ENCODE data around the gene SRCAP. TPM values are rescaled to one million over a fixed set of nuclear protein-coding genes. Genes with fewer than 3 reads are reported as not detected.
A peak's percentile ranks its signal among the peaks of the same experiment; 100 is the strongest.
"Not testable (repeated sequence)": the region's sequence is repeated elsewhere in the genome, so short reads cannot be mapped to it uniquely, and the experiment has no call there.

SRCAP gene
- total RNA-seq, 1 experiment from 2014 or later: 57.4 TPM

DNA sequence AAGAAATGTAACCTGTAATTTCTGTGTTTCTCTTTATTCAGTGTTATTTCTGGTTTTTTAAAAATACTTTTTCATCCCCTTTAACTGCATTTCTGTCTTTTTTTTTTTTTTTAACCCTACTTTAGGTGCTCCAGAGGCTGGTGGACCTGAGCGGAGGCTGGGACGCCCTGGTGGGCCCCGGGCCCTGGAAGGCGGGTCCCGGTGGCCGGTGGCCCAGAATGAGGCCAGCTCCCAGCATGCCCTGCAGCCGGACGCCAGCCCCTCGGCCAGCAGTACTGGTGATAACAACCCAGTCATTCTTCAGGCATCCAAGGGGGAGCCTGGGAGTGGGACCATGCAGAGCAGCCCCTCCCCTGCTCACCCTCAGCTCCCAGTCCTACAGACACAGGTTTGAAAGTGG, 1.5 kb downstream of the SRCAP start:
- Mint-ChIP-seq H3K36me3 (ENCODE audit: insufficient read depth, unreplicated experiment) (peaks cover 75% of the 10 kb centered on the region), H3K27me3 (ENCODE audit: insufficient read depth, unreplicated experiment) (no peaks in the 10 kb centered on the region), H3K4me1 (ENCODE audit: low read depth, unreplicated experiment) (no peaks in the 10 kb centered on the region), H3K4me3 (ENCODE audit: unreplicated experiment) (peak overlapping the region; percentile 95), H3K9me3 (ENCODE audit: unreplicated experiment) (no peaks in the 10 kb centered on the region), H3K27ac (ENCODE audit: unreplicated experiment) (no peak overlapping the region)
- no peak overlapping the region for H3K4me3 ChIP-seq (ENCODE audit: low read depth, low read length)
- no peak for DNase-seq
- no peaks in the 10 kb centered on the region for H3K27me3 ChIP-seq (replicated peaks; ENCODE audit: control insufficient read depth, insufficient read depth, low read length)
- peaks cover 3% of the 10 kb centered on the region for H3K36me3 ChIP-seq (ENCODE audit: control insufficient read depth, insufficient read depth, low read length)
- ChIA-PET CTCF (no interaction called here), POLR2A (no interaction called here)
- TF ChIP-seq, protein P1, sequence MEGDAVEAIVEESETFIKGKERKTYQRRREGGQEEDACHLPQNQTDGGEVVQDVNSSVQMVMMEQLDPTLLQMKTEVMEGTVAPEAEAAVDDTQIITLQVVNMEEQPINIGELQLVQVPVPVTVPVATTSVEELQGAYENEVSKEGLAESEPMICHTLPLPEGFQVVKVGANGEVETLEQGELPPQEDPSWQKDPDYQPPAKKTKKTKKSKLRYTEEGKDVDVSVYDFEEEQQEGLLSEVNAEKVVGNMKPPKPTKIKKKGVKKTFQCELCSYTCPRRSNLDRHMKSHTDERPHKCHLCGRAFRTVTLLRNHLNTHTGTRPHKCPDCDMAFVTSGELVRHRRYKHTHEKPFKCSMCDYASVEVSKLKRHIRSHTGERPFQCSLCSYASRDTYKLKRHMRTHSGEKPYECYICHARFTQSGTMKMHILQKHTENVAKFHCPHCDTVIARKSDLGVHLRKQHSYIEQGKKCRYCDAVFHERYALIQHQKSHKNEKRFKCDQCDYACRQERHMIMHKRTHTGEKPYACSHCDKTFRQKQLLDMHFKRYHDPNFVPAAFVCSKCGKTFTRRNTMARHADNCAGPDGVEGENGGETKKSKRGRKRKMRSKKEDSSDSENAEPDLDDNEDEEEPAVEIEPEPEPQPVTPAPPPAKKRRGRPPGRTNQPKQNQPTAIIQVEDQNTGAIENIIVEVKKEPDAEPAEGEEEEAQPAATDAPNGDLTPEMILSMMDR (IDR thresholded peaks at IDR 0.05; ENCODE audit: insufficient read depth in 1 of 2, low read depth in 1 of 2, low read length in 1 of 2, severe bottlenecking in 1 of 2, unreplicated experiment in 1 of 2): no peak
- BruUV-seq (replicated peaks): no TSS peak
- H3K4me1 ChIP-seq: peaks cover 7% of the 10 kb centered on the region; the same call in 1 of the 2 replicates
- intact Hi-C loops (cut with micrococcal nuclease; ENCODE audit: unreplicated experiment): no loop called here
- no peaks in the 10 kb centered on the region for H3K9me3 ChIP-seq

- H3K27ac Mint-ChIP-seq (ENCODE audit: unreplicated experiment): no peak overlapping the region
- CTCF ChIA-PET: no interaction called here
- H3K4me3 ChIP-seq (ENCODE audit: low read depth, low read length): no peak overlapping the region
These were observed 2.0 kb downstream of the SRCAP start for GRCh38 chr16:30700971-30701370.

GRCh38 chr16:30703071-30703470, 4.1 kb downstream of the SRCAP start:
- H3K9me3 ChIP-seq; POLR2A ChIA-PET; H3K27me3 Mint-ChIP-seq (ENCODE audit: insufficient read depth, unreplicated experiment); H3K4me3 ChIP-seq (ENCODE audit: low read depth, low read length); BruUV-seq (replicated peaks); H3K36me3 ChIP-seq (ENCODE audit: control insufficient read depth, insufficient read depth, low read length); H3K27me3 ChIP-seq (replicated peaks; ENCODE audit: control insufficient read depth, insufficient read depth, low read length); intact Hi-C loops (cut with micrococcal nuclease; ENCODE audit: unreplicated experiment); H3K27ac Mint-ChIP-seq (ENCODE audit: unreplicated experiment); H3K9me3 Mint-ChIP-seq (ENCODE audit: unreplicated experiment); H3K4me1 Mint-ChIP-seq (ENCODE audit: low read depth, unreplicated experiment); H3K4me3 Mint-ChIP-seq (ENCODE audit: unreplicated experiment); CTCF ChIA-PET; DNase-seq; H3K4me1 ChIP-seq: not testable (repeated sequence)
- H3K36me3 Mint-ChIP-seq (ENCODE audit: insufficient read depth, unreplicated experiment): peaks cover 96% of the 10 kb centered on the region

More at GRCh38 chr16:30700971-30701370, 2.0 kb downstream of the SRCAP start:
- Histone ChIP-seq H3K9me3 (no peaks in the 10 kb centered on the region), H3K36me3 (ENCODE audit: control insufficient read depth, insufficient read depth, low read length) (peaks cover 3% of the 10 kb centered on the region), H3K4me1 (peaks cover 7% of the 10 kb centered on the region; the same call in 1 of the 2 replicates), H3K27me3 (replicated peaks; ENCODE audit: control insufficient read depth, insufficient read depth, low read length) (no peaks in the 10 kb centered on the region)
- H3K9me3 Mint-ChIP-seq (ENCODE audit: unreplicated experiment): no peaks in the 10 kb centered on the region
- POLR2A ChIA-PET: no interaction called here
- DNase-seq: no peak
- intact Hi-C loops (cut with micrococcal nuclease; ENCODE audit: unreplicated experiment): no loop called here
- H3K4me3 Mint-ChIP-seq (ENCODE audit: unreplicated experiment): no peak overlapping the region
- BruUV-seq (replicated peaks): no TSS peak
- TF ChIP-seq, protein P1 (IDR thresholded peaks at IDR 0.05; ENCODE audit: insufficient read depth in 1 of 2, low read depth in 1 of 2, low read length in 1 of 2, severe bottlenecking in 1 of 2, unreplicated experiment in 1 of 2): no peak
- no peaks in the 10 kb centered on the region for H3K27me3 Mint-ChIP-seq (ENCODE audit: insufficient read depth, unreplicated experiment)
- H3K36me3 Mint-ChIP-seq (ENCODE audit: insufficient read depth, unreplicated experiment): peaks cover 80% of the 10 kb centered on the region
- H3K4me1 Mint-ChIP-seq (ENCODE audit: low read depth, unreplicated experiment): no peaks in the 10 kb centered on the region

DNA sequence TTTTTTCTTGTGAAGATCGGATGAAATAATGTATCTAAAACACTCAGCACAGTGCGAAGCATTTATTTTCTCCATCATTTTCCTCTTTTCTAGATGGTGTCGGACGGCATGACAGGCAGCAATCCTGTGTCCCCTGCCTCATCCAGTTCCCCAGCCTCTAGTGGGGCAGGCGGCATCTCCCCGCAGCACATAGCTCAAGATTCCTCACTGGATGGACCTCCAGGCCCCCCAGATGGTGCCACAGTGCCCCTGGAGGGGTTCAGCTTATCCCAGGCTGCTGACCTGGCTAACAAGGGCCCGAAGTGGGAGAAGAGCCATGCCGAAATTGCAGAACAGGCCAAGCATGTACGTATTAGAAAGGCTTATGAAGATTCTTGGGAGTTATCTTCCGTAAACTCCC, 5.0 kb downstream of the SRCAP start:
- peaks cover 3% of the 10 kb centered on the region for H3K36me3 ChIP-seq (ENCODE audit: control insufficient read depth, insufficient read depth, low read length)
- no peaks in the 10 kb centered on the region for H3K9me3 ChIP-seq
- CTCF ChIA-PET: no interaction called here
- Mint-ChIP-seq H3K4me1 (ENCODE audit: low read depth, unreplicated experiment) (no peaks in the 10 kb centered on the region), H3K27me3 (ENCODE audit: insufficient read depth, unreplicated experiment) (no peaks in the 10 kb centered on the region), H3K9me3 (ENCODE audit: unreplicated experiment) (no peaks in the 10 kb centered on the region), H3K27ac (ENCODE audit: unreplicated experiment) (no peak overlapping the region), H3K36me3 (ENCODE audit: insufficient read depth, unreplicated experiment) (peaks cover 95% of the 10 kb centered on the region), H3K4me3 (ENCODE audit: unreplicated experiment) (no peak overlapping the region)
- POLR2A ChIA-PET: no interaction called here
- H3K27me3 ChIP-seq (replicated peaks; ENCODE audit: control insufficient read depth, insufficient read depth, low read length): no peaks in the 10 kb centered on the region
- no TSS peak for BruUV-seq (replicated peaks)
- H3K4me3 ChIP-seq (ENCODE audit: low read depth, low read length): no peak overlapping the region
- H3K4me1 ChIP-seq: peaks cover 7% of the 10 kb centered on the region; the same call in 1 of the 2 replicates
- intact Hi-C loops (cut with micrococcal nuclease; ENCODE audit: unreplicated experiment): no loop called here
- TF ChIP-seq, protein P1 (IDR thresholded peaks at IDR 0.05; ENCODE audit: insufficient read depth in 1 of 2, low read depth in 1 of 2, low read length in 1 of 2, severe bottlenecking in 1 of 2, unreplicated experiment in 1 of 2): no peak
- no peak for DNase-seq

All from Caco-2 (cell line).